Activated effector memory CD4-positive, alpha-beta T cell treated with anti-CD3 and anti-CD28 coated beads, Interleukin-2, amount 50 U/mL, for 16 hours (primary cell): ENCODE measurements around the gene SOX12.

Experiments used
- DNase-seq: peaks from one replicate; pipeline ENCODE4 v3.0.0-alpha.2; 2020

The SOX12 gene

GRCh38 chr20:301886-302848, 23.2 kb upstream of the SOX12 start:
- DNase-seq: no peak

- no peak for DNase-seq
These were observed 19.6 kb upstream of the SOX12 start for GRCh38 chr20:305745-306144.

DNA sequence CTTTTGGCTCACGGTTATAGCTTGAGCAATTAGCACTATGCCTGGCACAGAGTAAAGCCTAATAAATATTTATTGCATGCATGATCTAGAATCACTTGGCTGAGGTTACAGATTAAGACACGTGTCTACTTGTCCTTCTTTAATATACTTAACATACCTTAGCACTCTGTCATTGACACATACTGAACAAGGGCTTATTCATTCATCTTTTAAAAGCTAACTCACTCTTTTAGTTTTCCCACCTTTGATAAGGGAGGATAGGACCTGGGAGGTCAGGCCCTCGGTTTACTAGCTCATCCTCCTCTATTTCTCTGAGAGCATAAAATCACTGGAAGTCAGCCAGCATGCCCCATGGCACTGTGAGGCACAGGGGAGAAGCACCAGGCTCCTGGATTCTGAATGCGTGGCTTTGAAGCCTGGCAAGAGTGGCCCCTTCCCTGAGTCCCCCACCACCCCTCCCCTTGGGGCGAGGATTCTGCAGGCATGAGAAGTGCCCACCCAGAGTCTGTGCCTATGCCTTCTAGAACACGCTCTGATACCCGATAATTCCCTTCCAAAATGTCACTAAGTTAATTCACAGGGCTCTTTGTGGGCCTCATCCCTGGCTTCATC, 16.8 kb upstream of the SOX12 start:
- no peak for DNase-seq

- DNase-seq: no peak
These were observed 16.0 kb upstream of the SOX12 start for GRCh38 chr20:309306-309840.

DNA sequence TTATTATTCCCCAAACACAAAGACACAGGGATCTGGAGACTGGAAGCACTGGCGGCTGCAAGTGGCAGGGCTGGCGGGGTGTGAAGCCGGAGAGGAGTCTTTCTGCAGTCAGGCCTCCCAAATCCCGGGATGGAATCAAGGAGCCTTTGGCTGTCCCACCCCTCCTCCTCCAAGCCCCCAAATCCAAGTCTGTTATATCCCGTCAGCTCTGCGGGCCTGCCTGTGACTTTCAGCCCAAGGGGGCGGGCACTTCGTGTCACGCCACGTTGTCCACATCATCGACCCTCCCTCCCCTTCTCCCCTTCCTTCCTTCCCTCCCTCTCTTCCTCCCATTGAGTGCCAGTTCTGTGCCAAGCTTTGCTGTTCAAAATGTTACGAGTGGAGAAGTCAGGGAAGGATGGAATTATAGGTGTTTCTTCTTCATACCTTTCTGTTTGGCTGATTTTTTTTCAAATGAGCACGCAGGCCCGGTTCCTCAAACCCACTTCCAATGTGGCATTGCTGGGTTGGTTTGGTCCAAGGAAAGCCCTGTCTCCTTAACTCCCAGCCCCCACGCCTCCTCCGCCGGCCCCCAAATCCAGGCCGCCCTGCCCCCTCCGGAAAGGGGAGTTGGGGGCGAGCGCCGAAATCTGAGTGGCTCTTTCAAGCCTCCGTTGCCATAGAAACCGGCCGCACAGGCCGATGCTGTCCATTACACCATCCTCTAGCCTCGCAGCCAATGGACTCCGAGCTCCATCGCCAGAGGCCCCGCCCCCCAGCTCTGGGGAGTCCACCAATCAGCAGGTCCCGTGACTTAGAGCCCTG, 15.3 kb upstream of the SOX12 start:
- DNase-seq: peak; percentile 90

DNA sequence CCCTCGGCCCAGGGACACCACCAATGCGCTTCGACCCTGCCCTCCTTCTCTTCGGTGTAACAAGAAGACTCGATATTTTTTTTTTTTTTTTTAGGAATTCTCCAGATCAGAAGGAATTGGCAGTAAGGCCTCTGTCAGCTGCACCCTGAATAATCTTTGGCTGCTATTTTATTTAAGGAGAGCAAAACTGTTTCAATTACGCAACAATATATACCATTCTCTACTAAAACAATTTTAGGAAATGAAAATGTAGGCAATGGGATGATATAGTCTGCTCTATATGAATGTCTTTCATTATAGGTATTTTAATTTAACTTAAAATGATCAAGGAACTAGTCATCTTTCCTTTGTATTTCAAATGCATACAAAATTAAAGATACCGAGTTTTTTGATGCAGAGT, 14.7 kb upstream of the SOX12 start:
- DNase-seq: no peak

- no peak for DNase-seq
These were observed 13.7 kb upstream of the SOX12 start for GRCh38 chr20:311609-312008.

- no peak for DNase-seq
These were observed 13.3 kb upstream of the SOX12 start for GRCh38 chr20:312067-312466.

DNA sequence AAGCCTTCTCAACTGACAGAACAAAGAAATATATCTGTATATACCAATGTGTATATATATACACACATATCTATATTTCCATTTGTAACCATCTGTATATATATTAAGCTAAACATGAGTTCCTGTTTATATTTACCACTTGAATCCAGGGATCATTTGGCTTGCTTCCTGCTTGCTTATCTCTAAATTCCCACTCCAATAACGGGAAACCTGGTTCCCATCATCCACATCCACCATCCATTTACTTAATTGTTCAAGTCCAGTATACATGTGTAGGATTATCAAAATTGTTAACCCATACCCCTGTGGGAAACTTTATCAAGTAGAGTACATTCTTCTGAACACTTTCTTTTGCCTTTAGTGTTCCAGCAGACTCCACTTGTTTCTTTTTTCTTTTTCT, 12.5 kb upstream of the SOX12 start:
- DNase-seq: no peak

DNA sequence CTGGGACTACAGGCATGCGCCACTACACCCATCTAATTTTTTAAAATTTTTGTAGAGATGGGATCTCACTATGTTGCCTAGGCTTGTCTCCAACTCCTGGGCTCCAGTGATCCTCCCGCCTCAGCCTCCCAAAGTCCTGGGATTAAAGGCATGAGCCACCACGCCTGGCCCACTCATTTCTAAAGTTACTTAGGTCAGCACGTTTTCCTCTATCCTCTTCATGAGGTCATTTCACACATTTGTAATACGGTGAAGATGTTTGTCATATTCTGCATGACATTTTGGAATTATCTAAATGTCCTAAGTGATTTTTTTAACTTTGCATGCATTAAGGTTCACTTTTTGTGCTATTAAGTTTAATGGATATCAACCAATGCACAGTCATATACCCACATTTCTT, 11.9 kb upstream of the SOX12 start:
- DNase-seq: no peak

GRCh38 chr20:313948-314347, 11.4 kb upstream of the SOX12 start:
- DNase-seq: no peak

DNA sequence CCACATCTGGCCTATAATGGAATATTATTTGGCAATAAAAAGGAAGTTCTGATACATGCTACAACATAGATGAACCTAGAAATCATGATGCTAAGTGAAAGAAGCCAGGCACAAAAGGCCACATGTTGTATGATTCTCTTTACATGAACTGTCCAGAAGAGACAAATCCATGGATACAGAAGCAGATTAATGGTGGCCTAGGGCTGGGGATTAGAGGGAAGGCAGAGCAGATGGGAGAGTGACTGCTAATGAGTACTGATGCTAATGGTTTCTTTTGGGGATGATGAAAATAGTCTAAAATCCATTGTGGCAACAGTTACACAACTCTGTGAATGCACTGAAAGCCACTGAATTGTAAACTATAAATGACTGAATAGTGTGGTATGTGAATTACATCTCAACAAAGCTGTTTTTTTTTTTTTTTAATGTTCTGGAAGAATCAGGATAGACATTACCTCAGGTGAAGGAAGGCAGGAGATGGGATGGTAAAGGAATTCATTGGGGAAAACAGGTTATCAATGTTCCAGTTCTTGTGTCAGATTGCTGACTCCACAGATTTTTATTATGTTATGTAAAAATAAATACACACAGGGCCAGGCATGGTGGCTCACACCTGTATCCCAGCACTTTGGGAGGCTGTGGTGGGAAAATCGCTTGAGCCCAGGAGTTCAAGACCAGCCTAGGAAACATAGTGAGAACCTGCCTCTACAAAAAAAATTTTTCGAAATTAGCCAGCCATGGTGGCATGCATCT, 8.9 kb upstream of the SOX12 start:
- no peak for DNase-seq

DNA sequence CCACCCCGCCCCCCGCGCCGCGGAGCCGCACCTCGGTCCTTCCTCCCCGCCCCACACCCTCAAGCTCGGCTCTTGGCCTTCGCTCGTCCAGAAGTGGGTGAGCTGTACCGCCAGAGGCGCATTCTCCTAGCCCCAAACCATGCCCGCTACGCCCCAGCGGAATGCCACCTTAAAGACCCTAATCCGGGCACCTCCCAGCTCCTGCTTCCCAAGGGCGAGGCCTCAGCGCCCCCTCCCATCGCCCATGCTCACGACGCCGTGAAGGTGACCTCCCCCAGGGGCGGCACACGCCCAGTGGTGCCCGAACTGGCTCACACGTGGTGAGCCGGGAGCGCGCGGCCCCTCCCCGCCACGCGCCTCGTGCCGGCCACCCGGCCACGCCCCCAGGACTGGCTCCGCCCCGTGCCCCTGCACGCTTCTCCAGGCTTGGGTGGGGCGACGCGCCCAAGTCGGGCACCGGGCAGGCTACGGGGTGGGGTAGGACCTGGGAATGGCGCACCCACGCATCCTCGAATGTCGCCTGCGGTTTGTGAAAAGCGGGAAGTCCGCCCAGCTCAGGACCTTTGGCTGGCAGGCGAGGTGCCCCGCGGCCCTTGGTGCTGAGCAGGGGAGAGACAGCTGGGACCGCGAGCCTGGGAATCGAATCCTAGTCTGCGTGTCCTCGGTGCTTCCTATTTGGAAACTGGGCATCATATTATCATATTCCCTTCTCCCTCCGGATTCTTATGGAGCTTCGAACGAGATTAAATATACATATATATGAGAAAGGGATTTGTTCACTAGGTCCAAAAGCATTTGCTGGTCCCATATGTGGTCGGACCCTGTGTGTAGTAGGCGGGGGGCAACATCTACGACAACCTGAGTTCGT, 941 bp upstream of the SOX12 start:
- DNase-seq: peak; percentile 96

DNA sequence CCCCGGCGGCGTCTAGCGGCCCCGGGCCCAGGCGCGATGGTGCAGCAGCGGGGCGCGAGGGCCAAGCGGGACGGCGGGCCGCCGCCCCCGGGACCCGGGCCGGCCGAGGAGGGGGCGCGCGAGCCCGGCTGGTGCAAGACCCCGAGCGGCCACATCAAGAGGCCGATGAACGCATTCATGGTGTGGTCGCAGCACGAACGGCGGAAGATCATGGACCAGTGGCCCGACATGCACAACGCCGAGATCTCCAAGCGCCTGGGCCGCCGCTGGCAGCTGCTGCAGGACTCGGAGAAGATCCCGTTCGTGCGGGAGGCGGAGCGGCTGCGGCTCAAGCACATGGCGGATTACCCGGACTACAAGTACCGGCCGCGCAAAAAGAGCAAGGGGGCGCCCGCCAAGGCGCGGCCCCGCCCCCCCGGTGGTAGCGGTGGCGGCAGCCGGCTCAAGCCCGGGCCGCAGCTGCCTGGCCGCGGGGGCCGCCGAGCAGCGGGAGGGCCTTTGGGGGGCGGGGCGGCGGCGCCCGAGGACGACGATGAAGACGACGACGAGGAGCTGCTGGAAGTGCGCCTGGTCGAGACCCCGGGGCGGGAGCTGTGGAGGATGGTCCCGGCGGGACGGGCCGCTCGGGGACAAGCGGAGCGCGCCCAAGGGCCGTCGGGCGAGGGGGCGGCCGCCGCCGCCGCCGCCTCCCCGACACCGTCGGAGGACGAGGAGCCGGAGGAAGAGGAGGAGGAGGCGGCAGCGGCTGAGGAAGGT, 715 bp downstream of the SOX12 start:
- DNase-seq: peak; percentile 82

- no peak for DNase-seq
These were observed 1.4 kb downstream of the SOX12 start for GRCh38 chr20:326645-327185.

DNA sequence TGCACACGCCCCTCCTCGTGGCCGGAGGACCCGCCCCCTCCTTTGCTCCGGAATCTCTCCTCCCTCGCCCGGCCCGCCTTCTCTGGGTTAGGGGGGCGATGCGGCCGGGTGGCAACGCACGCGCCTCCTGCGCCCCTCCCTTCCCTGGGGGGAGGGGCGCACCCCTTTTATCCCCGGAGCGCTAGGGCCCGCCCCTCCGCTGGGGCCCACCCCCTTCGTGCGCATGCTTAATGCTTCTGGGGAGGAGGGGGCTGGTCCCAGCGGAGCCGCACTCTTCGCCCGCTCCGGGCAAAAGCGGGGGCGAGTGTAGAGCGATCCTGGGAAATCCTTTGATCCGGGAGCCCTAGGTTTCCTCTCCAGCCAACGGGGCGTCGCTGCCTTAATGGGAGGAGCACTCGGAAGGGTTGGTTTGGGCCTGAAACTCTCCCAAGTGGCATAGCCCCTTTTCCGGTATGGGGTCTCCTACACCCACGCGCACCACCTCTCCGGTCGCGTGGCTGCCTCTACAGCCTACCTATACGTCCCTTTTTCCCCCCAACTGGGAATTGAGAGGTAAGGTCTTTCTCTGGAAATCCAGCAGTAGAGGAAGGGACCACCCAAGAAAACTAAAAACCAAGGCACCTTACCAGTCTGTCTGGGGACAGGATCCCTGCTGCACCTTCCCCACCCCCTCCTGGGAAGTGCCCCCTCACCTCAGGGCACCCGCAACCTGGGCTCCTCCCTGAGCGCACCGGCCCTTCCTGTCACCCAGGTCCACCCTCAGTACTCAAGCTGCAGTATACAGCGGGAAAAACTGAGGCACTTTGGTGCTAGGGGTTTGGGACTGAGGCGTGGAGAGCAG, 2.1 kb downstream of the SOX12 start:
- peak; percentile 87 for DNase-seq

GRCh38 chr20:328027-328974, 2.9 kb downstream of the SOX12 start:
- DNase-seq: no peak
